Right ventricle myocardium inferior (tissue), 1 donor: ENCODE measurements around the gene INPP5B. TPM values are rescaled to one million over a fixed set of nuclear protein-coding genes. Genes with fewer than 3 reads are reported as not detected.
"Not testable (repeated sequence)": the region's sequence is repeated elsewhere in the genome, so short reads cannot be mapped to it uniquely, and the experiment has no call there.

Experiments used
- ATAC-seq: fragments of 200-7000 bp; cut with Tn5 transposase; one replicate; pipeline ENCODE4 v1.9.1; 2020; ENCODE audit warnings: mild to moderate bottlenecking, moderate library complexity
- DNase-seq: peaks from one replicate; pipeline ENCODE4 v3.0.0; 2021; ENCODE audit errors: missing footprints
- intact Hi-C: fragments of 100-400 bp; cut with DNase I; formaldehyde crosslinking; loops from one replicate; pipeline ENCODE4 v1.11.0; 2022
- total RNA-seq: library from RNA; stranded (reverse); fragmentation: NEBNext Ultra II Directional; extraction: Animal tissue kit (Norgen Biotek cat#: 25700); gene quantifications from one replicate; pipeline ENCODE4 v1.2.1, GENCODE V29; 2021
- donor health status: DM: no; HTN: yes; CAD: no; lungs with severe emphysema.

INPP5B gene
- total RNA-seq, 1 donor from 2014 or later, result 11.2 TPM

- intact Hi-C loops, result no loop called here
- DNase-seq (no peak), ATAC-seq (no peak)
Measured at GRCh38 chr1:37951041-37951782, 4.4 kb upstream of the INPP5B start.

GRCh38 chr1:37949524-37950152 lies 2.8 kb upstream of the INPP5B start:
- no peak for ATAC-seq
- intact Hi-C loops, result loop anchor here (5.0 kb wide), 1 partner anchor 38 kb away; no protein-coding TSS in a partner anchor
- no peak for DNase-seq

- DNase-seq (no peak), ATAC-seq (no peak)
- intact Hi-C loops, result loop anchor here (5.0 kb wide), 1 partner anchor 38 kb away; no protein-coding TSS in a partner anchor
Measured at GRCh38 chr1:37948841-37949240, 2.0 kb upstream of the INPP5B start.

GRCh38 chr1:37948166-37948565 lies 1.3 kb upstream of the INPP5B start:
- ATAC-seq (no peak), DNase-seq (no peak)
- intact Hi-C loops, result loop anchor here (5.0 kb wide), 1 partner anchor 39 kb away; no protein-coding TSS in a partner anchor

GRCh38 chr1:37947364-37947763 lies 511 bp upstream of the INPP5B start:
- intact Hi-C loops, result loop anchor here (5.0 kb wide), 1 partner anchor 40 kb away; no protein-coding TSS in a partner anchor
- DNase-seq (no peak), ATAC-seq (no peak)

- DNase-seq, result peak; percentile 68
- intact Hi-C loops, result loop anchor here (1.0 to 5.0 kb wide), 2 partner anchors 15 to 41 kb away; no protein-coding TSS in a partner anchor
- peak; percentile 86 for ATAC-seq
Measured at GRCh38 chr1:37945743-37946702, 830 bp downstream of the INPP5B start.

GRCh38 chr1:37945251-37945650 lies 1.6 kb downstream of the INPP5B start:
- DNase-seq, result no peak
- no peak for ATAC-seq
- intact Hi-C loops, result loop anchor here (5.0 kb wide), 1 partner anchor 42 kb away; no protein-coding TSS in a partner anchor

GRCh38 chr1:37944816-37945215 lies 2.0 kb downstream of the INPP5B start:
- no peak for ATAC-seq
- intact Hi-C loops, result loop anchor here (5.0 kb wide), 1 partner anchor 42 kb away; no protein-coding TSS in a partner anchor
- DNase-seq, result no peak

GRCh38 chr1:37944086-37944763 lies 2.6 kb downstream of the INPP5B start:
- DNase-seq (no peak), ATAC-seq (no peak)
- intact Hi-C loops, result no loop called here

GRCh38 chr1:37940299-37940947 lies 6.4 kb downstream of the INPP5B start:
- no peak for DNase-seq
- intact Hi-C loops, result no loop called here
- ATAC-seq, result no peak

- ATAC-seq, DNase-seq, intact Hi-C loops: not testable (repeated sequence)
Measured at GRCh38 chr1:37936760-37937159, 10.1 kb downstream of the INPP5B start.

GRCh38 chr1:37932759-37933158 lies 14.1 kb downstream of the INPP5B start:
- ATAC-seq, result no peak
- intact Hi-C loops, result loop anchor here (5.0 kb wide), 1 partner anchor 240 kb away; the partner anchor contains the start of gene CDCA8
- no peak for DNase-seq

- intact Hi-C loops, result loop anchor here (1.0 to 5.0 kb wide), 2 partner anchors 15 to 239 kb away; partner anchors contain the start of gene CDCA8
- peak; percentile 97 for DNase-seq
- peak; percentile 97 for ATAC-seq
Measured at GRCh38 chr1:37931361-37932158, 15.3 kb downstream of the INPP5B start.

- intact Hi-C loops, result loop anchor here (1.0 to 5.0 kb wide), 2 partner anchors 15 to 239 kb away; partner anchors contain the start of gene CDCA8
- DNase-seq (no peak), ATAC-seq (peak; percentile 4)
Measured at GRCh38 chr1:37931102-37931360, 15.8 kb downstream of the INPP5B start.

- ATAC-seq (peak; percentile 73), DNase-seq (no peak)
- intact Hi-C loops, result loop anchor here (1.0 to 5.0 kb wide), 2 partner anchors 16 to 238 kb away; partner anchors contain the start of gene CDCA8
Measured at GRCh38 chr1:37930246-37931101, 16.4 kb downstream of the INPP5B start.
